Stimulated activated CD8-positive, alpha-beta memory T cell treated with anti-CD3 and anti-CD28 coated beads, Interleukin-12 subunit alpha, Interleukin-12 subunit beta, amount 100 ng/mL, for 24 hours (primary cell): Measurements from ENCODE around the gene RNF220.
"Not testable (repeated sequence)": the region's sequence is repeated elsewhere in the genome, so short reads cannot be mapped to it uniquely, and the experiment has no call there.

ENCODE experiments used
- DNase-seq: peaks from one replicate; pipeline ENCODE4 v3.0.0-alpha.2; 2020; ENCODE audit errors: extremely low read depth

Gene RNF220

GRCh38 chr1:44677201-44677766 lies 272.2 kb downstream of the RNF220 start:
- no peak for DNase-seq

DNA sequence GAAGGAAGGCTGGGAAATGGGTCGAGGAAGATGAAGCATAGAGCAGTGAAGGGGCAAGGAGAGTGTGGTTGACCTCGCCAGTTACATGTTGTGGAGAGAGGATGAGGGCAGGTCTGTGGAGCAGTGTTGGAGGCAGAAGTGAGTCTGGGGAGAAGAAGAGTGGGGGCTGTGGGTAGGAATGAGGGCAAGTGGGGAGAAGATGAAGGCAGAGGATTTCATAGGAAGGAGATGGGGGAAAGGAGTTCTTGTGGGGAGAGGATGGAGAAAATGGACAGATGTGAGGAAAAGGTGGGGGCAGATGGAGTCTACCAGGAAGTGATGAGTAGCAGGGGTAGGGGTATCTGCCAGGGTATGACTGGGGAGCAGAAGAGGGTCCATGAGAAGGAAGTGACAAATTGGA lies 273.1 kb downstream of the RNF220 start:
- DNase-seq: no peak

- no peak for DNase-seq
These were observed 273.6 kb downstream of the RNF220 start for GRCh38 chr1:44678626-44679025.

GRCh38 chr1:44679468-44679867 lies 274.4 kb downstream of the RNF220 start:
- DNase-seq: no peak

DNA sequence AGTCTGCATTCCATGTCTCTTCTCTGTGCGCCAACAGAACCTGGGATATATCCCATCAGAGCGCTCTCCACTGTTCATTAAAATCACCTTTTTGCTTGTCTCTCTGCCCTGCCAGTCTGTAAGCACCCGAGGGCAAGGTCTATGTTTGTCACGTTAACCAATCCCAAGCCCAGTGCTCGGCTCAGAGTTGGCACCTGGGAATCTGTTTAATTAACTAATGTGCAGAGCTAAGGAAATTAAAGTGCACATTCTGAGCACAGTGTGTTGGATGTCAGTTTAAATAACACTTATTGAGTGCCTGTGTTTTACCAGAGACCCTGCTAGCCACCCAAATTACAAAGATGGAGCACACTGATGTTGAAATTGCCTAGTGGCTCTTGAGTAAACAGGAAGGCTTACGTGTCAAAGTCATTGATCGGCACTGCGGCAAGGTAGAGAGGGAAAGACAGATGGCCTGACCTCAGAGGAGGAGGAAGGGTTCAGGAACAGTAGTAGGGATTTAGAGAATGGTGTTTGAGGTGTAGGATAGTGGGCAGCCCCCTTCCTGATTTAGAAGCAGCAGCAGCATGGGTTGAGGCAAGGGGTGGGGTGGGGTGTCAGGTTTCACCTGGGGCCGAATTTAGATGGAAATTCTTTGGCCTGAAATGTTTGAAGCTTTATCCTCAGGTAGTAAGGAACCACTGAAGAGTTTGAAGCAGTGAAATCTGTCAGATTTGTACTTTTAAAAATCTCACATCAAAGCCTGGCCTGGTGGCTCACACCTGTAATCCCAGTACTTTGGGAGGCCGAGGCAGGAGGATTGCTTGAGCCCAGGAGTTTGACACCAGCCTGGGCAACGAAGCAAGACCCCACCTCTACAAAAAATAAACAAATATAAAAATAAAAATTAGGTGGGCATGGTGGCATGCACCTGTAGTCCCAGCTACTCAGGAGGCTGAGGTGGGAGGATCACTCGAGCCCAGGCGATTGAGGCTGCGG lies 277.1 kb downstream of the RNF220 start:
- no peak for DNase-seq

- DNase-seq: no peak
These were observed 277.8 kb downstream of the RNF220 start for GRCh38 chr1:44682883-44683265.

GRCh38 chr1:44684525-44684924 lies 279.5 kb downstream of the RNF220 start:
- DNase-seq: no peak

DNA sequence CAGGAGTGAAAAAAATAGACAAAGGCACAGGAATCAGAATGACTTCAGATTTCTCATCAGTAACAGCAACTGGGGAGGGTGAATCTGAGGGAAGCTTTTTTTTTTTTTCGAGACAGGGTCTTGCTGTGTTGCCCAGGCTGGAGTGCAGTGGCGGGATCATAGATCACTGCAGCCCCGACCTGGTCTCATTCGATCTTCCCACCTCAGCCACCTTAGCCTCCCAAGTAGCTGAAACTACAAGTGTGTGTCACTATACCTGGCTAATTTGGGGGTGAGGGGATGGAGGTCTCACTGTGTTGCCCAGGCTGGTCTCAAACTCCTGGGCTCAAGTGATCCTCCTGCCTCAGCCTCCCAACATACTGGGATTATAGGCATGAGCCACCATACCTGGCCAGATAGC lies 280.2 kb downstream of the RNF220 start:
- no peak for DNase-seq

DNA sequence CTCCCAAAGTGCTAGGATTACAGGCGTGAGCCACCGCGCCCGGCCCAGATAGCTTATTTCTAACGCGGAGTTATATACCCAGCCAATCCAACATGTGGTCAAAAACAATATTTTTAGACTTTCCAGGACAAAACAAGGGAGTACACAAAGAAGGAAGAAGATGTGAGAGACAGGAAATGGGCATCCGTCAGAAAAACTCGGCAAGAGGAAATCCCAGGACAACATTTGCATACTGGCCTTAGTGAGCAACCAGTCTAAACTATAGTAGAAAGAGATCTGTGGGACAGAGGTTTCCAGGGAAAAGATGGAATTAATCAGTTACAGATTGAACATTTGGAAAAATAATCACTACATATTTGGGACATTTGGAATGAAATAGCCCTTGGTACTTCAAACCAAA lies 280.8 kb downstream of the RNF220 start:
- DNase-seq: no peak

GRCh38 chr1:44688760-44689446 lies 283.8 kb downstream of the RNF220 start:
- DNase-seq: no peak

DNA sequence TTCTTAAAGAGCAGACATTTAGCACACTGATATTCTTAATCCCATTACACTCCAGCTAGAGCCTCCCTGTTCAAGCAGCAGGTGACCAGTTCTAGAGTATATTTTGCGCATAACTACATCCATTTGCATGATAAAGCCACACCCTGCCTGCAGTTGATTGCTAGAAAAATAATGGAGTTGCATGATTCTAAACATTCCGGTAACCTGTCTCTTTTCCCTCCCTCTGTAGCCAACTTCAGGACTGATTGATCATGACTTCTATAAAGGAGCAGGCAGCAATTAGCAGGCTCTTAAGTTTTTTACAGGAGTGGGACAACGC lies 284.4 kb downstream of the RNF220 start:
- DNase-seq: no peak

DNA sequence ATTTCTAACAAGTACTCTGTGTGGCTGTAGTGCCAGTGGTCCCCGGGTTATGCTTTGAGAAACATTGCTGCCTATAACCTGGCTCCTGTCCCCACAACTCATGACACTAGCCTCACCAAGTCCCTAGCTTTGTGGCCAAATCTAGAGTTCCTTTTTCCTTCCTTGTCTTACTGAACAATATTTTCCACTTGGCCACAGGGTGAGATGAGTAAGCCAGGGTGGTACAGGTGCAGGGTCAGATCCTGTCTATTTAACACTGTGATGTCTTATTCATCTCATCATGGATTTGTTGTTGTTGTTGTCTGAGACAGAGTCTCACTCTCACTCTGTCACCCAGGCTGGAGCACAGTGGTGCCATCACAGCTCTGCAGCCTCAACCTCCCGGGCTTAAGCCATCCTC lies 288.1 kb downstream of the RNF220 start:
- no peak for DNase-seq

DNA sequence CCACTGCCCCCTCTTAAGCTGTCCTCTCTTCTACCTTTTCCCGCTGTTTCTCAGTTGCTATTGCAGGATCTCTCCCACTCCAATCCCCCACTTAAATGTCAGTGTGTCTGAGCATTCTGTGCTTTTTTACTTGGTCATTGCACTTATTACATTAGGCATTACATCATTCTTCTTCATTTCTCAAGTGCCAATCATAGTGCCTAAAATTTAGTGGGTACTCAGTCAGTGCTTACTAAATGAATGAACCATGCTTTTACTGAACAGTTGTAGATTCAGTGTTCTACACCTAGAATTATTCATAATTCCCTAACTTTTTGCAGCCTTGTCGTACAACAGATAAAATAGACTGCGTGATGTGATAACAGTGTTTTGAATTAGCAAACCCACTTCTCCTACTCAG lies 288.8 kb downstream of the RNF220 start:
- DNase-seq: no peak

GRCh38 chr1:44694863-44695478 lies 289.9 kb downstream of the RNF220 start:
- DNase-seq: no peak

- no peak for DNase-seq
These were observed 290.6 kb downstream of the RNF220 start for GRCh38 chr1:44695671-44696070.

DNA sequence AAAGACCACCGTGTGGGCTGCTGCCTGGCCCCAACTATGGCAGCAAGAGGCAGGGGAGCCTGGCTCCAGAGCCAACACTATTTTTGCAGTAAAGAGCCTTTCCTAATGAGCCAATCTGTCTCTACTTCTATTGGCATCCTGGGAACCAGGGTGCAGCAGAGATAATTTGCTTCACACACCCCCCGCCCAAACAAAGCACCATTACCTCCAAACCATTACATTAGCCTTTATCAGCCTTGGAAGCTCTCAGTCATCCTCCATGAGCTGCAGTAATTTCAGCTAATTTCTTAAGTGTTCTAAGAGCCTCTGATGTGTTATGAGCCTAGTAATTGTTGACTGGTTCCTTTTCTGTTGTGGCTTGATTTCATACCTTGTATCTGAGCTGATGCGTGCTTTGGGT lies 291.0 kb downstream of the RNF220 start:
- no peak for DNase-seq

DNA sequence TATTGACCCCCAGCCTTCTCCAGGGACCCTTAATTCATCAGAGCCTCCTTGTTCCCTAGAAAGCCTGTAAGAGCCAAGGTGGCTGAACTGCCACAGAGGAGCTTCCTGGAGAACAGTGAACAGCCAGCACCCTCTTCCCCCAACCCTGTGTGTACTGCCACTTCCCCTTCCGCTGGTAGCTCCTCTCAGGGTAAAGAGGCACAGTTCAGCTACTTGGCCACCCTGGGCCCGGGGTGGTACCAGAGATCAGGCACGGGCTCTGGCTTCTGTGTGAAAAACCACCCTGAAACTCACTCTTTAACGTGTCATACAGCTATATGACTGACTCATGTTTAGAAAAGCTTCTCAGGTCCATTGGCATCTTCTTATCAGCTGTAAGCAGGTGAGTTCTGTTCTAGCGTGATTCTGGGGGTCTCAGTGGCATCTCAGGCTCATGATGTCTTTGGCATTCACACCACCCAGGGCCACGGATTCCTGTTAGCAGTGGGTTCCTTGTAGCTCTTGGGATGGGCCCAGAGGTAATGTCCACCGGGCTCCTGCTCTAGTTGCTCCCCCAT lies 291.8 kb downstream of the RNF220 start:
- DNase-seq: no peak

- DNase-seq: no peak
These were observed 293.1 kb downstream of the RNF220 start for GRCh38 chr1:44698138-44698537.

- DNase-seq: not testable (repeated sequence)
These were observed 294.3 kb downstream of the RNF220 start for GRCh38 chr1:44699375-44699774.

- DNase-seq: no peak
These were observed 295.5 kb downstream of the RNF220 start for GRCh38 chr1:44700573-44700972.

- DNase-seq: no peak
These were observed 296.1 kb downstream of the RNF220 start for GRCh38 chr1:44701141-44701573.
